Measurements from ENCODE around the gene CCT6B.

Gene CCT6B

DNA sequence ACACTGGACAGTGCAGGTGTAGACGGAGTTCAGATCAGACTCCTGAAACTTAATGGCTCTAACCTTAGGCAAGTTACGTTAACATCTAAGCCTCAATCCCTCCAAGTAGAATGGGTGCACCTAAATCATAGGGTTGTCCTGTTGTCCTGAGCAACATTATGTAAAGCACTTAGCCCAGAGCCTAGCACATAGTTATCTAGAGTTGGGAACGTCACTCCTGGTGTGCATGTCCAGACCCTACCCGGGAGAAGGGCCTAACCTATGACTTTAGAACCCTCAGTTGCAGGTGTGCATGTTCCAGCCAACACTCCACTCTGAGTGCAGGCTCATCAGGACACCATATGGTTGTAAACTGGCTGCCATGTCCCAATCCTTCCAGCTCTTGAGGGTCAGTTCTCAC, 45.1 kb upstream of the CCT6B start:
- TF ChIP-seq, protein P1, sequence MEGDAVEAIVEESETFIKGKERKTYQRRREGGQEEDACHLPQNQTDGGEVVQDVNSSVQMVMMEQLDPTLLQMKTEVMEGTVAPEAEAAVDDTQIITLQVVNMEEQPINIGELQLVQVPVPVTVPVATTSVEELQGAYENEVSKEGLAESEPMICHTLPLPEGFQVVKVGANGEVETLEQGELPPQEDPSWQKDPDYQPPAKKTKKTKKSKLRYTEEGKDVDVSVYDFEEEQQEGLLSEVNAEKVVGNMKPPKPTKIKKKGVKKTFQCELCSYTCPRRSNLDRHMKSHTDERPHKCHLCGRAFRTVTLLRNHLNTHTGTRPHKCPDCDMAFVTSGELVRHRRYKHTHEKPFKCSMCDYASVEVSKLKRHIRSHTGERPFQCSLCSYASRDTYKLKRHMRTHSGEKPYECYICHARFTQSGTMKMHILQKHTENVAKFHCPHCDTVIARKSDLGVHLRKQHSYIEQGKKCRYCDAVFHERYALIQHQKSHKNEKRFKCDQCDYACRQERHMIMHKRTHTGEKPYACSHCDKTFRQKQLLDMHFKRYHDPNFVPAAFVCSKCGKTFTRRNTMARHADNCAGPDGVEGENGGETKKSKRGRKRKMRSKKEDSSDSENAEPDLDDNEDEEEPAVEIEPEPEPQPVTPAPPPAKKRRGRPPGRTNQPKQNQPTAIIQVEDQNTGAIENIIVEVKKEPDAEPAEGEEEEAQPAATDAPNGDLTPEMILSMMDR (conservative IDR thresholded peaks at IDR 0.05; ENCODE audit: low read length), result no peak
- no peak for TF ChIP-seq EZH2phosphoT487 (IDR thresholded peaks at IDR 0.05; ENCODE audit: borderline replicate concordance)
- H3K9ac ChIP-seq (ENCODE audit: low read depth, low read length, poor library complexity, severe bottlenecking), result no peak overlapping the region
- H3K4me3 ChIP-seq (ENCODE audit: low read length, poor library complexity, severe bottlenecking), result no peak overlapping the region
- H3K36me3 ChIP-seq (ENCODE audit: insufficient read depth, low read length), result peaks cover 39% of the 10 kb centered on the region; the same call in 1 of the 2 replicates
- no peaks in the 10 kb centered on the region for H3K79me2 ChIP-seq (ENCODE audit: insufficient read depth, low read length)
- no peak overlapping the region for H2AFZ ChIP-seq (ENCODE audit: low read length)
- H3K9me2 ChIP-seq (replicated peaks; ENCODE audit: low read depth, low read length), result no peaks in the 10 kb centered on the region
- H3K27me3 ChIP-seq (ENCODE audit: insufficient read depth, low read length, poor library complexity, severe bottlenecking), result no peaks in the 10 kb centered on the region
- no peaks in the 10 kb centered on the region for H3K4me1 ChIP-seq (ENCODE audit: insufficient read depth, low read length, poor library complexity, severe bottlenecking)
- H3K9me3 ChIP-seq (ENCODE audit: insufficient read depth, low read depth, low read length), result no peaks in the 10 kb centered on the region
- no peaks in the 10 kb centered on the region for H4K20me1 ChIP-seq (ENCODE audit: insufficient read depth, low read length, poor library complexity, severe bottlenecking)
- H3F3A ChIP-seq (ENCODE audit: low read depth), result no peaks in the 10 kb centered on the region
- no peak overlapping the region for H3K4me2 ChIP-seq (ENCODE audit: low read depth, low read length, poor library complexity, severe bottlenecking)

DNA sequence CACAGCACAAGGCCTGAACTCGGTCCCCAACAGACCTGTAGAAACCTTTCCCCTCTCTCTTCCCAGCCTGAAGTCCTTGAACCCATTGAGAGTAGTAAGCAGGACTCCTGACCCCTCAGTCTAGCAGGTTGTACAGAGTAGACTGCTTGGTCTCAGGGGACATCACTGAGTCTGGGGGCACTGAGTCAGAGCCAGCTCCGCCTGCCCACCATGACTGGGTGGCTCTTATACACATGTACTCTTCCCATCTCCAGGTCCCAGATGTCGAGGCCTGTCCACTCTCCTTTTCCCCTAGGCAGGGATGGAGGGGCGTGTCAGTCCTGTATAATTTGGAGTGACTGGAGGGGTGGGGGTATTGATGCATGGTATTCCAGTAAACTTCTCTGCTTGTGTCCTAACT, 42.5 kb upstream of the CCT6B start:
- Histone ChIP-seq H3F3A (ENCODE audit: low read depth) (no peaks in the 10 kb centered on the region), H3K27me3 (ENCODE audit: insufficient read depth, low read length, poor library complexity, severe bottlenecking) (no peaks in the 10 kb centered on the region), H3K9ac (ENCODE audit: low read depth, low read length, poor library complexity, severe bottlenecking) (no peak overlapping the region), H3K4me3 (ENCODE audit: low read length, poor library complexity, severe bottlenecking) (no peak overlapping the region), H3K9me3 (ENCODE audit: insufficient read depth, low read depth, low read length) (no peaks in the 10 kb centered on the region), H2AFZ (ENCODE audit: low read length) (no peak overlapping the region), H3K4me1 (ENCODE audit: insufficient read depth, low read length, poor library complexity, severe bottlenecking) (no peaks in the 10 kb centered on the region), H3K36me3 (ENCODE audit: insufficient read depth, low read length) (peaks cover 50% of the 10 kb centered on the region; the same call in 1 of the 2 replicates), H3K4me2 (ENCODE audit: low read depth, low read length, poor library complexity, severe bottlenecking) (no peak overlapping the region), H3K79me2 (ENCODE audit: insufficient read depth, low read length) (no peaks in the 10 kb centered on the region), H4K20me1 (ENCODE audit: insufficient read depth, low read length, poor library complexity, severe bottlenecking) (no peaks in the 10 kb centered on the region), H3K9me2 (replicated peaks; ENCODE audit: low read depth, low read length) (no peaks in the 10 kb centered on the region)
- TF ChIP-seq, protein P1 (conservative IDR thresholded peaks at IDR 0.05; ENCODE audit: low read length), result no peak
- no peak for TF ChIP-seq EZH2phosphoT487 (IDR thresholded peaks at IDR 0.05; ENCODE audit: borderline replicate concordance)

DNA sequence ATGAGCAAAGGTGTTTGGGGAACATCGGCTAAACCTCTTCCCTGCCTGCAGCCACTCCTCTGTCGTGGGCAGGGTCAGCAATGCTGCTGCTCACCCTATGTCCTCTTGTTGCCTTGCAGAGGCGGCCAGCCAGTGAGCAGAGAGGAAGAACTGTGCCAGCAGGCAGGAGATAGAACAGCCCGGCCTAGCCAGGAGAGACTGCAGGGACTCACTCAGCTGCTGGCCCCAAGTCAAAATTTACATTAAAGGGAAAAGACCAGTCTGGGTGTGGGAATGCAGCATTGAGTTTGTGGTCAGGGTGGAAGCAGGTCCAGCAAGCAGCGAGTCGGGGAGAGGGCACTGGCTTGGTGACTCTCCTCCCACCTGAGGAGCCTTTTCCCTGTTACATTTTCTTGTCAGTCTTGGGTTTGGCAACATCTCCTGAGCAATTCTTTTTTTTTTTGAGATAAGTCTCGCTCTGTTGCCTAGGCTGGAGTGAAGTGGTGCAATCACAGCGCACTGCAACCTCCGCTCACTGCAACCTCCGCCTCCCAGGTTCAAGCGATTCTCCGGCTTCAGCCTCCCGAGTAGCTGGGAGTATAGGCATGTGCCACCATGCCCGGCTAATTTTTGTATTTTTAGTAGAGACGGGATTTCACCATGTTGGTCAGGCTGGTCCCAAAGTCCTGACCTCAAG, 41.8 kb upstream of the CCT6B start:
- Histone ChIP-seq H4K20me1 (ENCODE audit: insufficient read depth, low read length, poor library complexity, severe bottlenecking) (no peaks in the 10 kb centered on the region), H3F3A (ENCODE audit: low read depth) (no peaks in the 10 kb centered on the region), H3K4me3 (ENCODE audit: low read length, poor library complexity, severe bottlenecking) (no peak overlapping the region), H3K9me3 (ENCODE audit: insufficient read depth, low read depth, low read length) (no peaks in the 10 kb centered on the region), H3K36me3 (ENCODE audit: insufficient read depth, low read length) (peaks cover 56% of the 10 kb centered on the region; the same call in 1 of the 2 replicates), H3K27me3 (ENCODE audit: insufficient read depth, low read length, poor library complexity, severe bottlenecking) (no peaks in the 10 kb centered on the region), H3K4me1 (ENCODE audit: insufficient read depth, low read length, poor library complexity, severe bottlenecking) (no peaks in the 10 kb centered on the region), H3K4me2 (ENCODE audit: low read depth, low read length, poor library complexity, severe bottlenecking) (no peak overlapping the region), H3K9ac (ENCODE audit: low read depth, low read length, poor library complexity, severe bottlenecking) (no peak overlapping the region), H3K79me2 (ENCODE audit: insufficient read depth, low read length) (no peaks in the 10 kb centered on the region), H2AFZ (ENCODE audit: low read length) (no peak overlapping the region), H3K9me2 (replicated peaks; ENCODE audit: low read depth, low read length) (no peaks in the 10 kb centered on the region)
- TF ChIP-seq EZH2phosphoT487 (IDR thresholded peaks at IDR 0.05; ENCODE audit: borderline replicate concordance), result no peak
- TF ChIP-seq, protein P1 (conservative IDR thresholded peaks at IDR 0.05; ENCODE audit: low read length), result no peak
